HG02840 (cell line): ENCODE measurements around the gene AMFR.

Experiments
- ATAC-seq: cut with Tn5 transposase; IDR thresholded peaks from one replicate; pipeline ENCODE4 v1.9.1; 2021; ENCODE audit warnings: mild to moderate bottlenecking, moderate library complexity, moderate number of reproducible peaks; ENCODE audit not compliant: unreplicated experiment, low FRiP score

Gene AMFR

GRCh38 chr16:56425439-56425832, at the start of gene AMFR:
TSS of gene AMFR (minus strand) at chr16:56425545. CDS start at chr16:56425327, 218 bp downstream.
- peak; percentile 62 for ATAC-seq

DNA sequence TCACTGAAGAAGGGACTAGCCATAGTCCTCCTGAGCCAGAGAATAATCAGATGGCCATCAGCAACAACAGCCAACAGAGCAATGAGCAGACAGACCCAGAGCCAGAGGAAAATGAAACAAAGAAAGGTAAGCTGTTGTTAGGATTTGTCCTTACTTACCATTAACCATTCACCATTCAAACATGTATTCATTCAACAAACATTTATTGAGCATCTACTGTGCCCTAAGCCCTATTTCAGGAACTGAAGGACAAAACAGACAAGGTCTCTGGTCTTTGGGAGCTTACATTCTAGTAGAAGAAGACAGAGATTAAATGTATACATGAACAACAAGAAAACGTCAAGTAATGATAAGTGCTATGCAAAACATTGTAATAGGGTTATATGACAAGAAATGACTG, 45.3 kb upstream of the AMFR start:
- no peak for ATAC-seq

DNA sequence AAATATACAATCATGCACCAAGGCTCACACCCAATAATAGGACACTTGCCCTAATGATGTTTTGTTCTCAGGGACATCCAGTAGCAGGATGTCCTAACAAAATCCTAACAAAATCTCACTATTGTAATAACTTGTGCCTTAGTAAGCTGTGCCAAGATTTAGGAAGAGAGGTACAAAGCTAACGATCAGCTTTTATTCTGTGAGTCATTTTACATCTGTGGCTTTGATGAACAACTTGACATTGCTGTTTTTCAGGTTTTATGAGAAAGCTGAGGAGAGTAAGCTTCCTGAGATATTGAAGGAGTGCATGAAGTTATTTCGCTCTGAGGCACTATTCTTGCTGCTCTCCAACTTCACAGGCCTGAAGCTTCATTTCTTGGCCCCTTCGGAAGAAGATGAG, 44.9 kb upstream of the AMFR start:
- ATAC-seq: no peak

DNA sequence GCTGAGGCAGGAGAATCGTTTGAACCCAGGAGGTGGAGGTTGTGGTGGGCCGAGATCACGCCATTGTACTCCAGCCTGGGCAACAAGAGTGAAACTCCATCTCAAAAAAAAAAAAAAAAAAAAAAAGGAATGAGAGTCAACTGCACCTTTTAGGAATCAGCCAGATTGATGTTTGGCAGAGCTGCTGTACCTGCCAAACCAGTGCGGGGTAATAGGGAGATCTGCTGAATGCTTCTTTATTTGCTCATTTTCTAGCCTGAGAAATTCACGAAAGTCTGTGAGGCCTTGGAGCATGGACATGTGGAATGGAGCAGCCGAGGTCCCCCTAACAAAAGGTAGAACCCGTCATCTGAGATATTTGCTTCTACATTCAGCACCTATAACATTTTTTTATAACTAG, 44.4 kb upstream of the AMFR start:
- no peak for ATAC-seq

GRCh38 chr16:56468800-56469199, 43.5 kb upstream of the AMFR start:
- ATAC-seq: no peak

DNA sequence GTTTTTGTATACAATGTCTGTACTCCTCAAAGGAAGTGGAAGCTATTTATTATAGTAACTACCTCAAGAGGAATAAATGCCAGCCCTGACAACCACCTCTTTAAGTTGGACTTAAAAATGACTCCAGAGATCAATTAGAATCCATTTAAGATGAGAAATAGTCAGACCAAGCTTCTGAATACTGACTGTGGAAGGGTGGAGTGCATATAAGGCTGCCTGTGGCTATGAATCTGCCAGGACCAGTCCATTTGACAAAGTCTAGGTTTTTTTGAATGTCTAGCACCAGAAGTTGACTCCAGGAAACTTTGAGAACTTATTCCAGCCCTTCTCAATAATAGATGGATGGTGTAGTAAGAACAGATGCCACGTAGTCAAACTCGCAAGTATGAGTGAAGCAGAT, 41.0 kb upstream of the AMFR start:
- no peak for ATAC-seq

GRCh38 chr16:56463153-56463552, 37.8 kb upstream of the AMFR start:
- ATAC-seq: no peak

GRCh38 chr16:56462064-56462796, 36.9 kb upstream of the AMFR start:
- ATAC-seq: no peak

DNA sequence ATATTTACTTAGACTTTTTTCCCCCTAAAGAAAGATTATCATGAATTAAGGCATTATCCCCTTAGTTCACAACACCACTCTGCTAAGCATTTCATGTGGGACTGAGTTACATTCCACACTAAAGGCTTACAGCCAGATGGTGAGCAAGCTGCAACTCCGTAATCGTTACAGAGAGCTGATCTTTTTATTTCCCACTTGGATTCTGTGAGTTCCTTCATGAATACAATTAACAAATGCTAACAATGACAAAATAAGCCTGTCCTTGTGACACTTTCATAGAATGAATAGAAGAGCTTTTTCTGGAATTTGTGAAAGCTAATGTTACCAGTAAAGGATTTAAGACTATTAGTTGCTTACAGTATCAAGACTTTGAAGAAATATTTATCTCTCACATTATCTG, 34.8 kb upstream of the AMFR start:
- no peak for ATAC-seq

DNA sequence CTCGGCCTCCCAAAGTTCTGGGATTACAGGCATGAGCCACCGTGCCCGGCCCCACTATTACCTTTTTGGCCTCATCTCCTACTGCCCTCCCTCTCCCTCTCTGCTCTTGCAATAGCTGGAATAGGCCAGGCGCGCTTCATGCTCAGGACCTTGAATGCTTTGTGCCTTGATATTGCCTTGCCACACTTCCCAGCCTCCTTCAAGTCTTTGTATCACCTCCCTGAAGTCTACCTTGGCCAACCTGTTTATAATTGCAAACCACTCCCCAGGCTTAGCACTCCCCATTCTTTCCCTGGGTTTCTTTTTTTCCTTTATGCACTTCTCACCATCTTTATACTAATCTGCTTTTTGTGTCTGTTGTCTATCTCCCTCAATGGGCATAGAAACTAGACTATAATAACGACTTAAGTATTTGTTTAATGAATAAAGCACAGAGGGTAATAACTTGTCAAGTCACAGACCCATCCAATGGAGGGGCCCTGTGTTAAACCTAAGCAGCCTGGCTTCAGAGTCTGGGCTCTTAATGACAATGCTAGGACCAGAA, 32.7 kb upstream of the AMFR start:
- ATAC-seq: no peak

DNA sequence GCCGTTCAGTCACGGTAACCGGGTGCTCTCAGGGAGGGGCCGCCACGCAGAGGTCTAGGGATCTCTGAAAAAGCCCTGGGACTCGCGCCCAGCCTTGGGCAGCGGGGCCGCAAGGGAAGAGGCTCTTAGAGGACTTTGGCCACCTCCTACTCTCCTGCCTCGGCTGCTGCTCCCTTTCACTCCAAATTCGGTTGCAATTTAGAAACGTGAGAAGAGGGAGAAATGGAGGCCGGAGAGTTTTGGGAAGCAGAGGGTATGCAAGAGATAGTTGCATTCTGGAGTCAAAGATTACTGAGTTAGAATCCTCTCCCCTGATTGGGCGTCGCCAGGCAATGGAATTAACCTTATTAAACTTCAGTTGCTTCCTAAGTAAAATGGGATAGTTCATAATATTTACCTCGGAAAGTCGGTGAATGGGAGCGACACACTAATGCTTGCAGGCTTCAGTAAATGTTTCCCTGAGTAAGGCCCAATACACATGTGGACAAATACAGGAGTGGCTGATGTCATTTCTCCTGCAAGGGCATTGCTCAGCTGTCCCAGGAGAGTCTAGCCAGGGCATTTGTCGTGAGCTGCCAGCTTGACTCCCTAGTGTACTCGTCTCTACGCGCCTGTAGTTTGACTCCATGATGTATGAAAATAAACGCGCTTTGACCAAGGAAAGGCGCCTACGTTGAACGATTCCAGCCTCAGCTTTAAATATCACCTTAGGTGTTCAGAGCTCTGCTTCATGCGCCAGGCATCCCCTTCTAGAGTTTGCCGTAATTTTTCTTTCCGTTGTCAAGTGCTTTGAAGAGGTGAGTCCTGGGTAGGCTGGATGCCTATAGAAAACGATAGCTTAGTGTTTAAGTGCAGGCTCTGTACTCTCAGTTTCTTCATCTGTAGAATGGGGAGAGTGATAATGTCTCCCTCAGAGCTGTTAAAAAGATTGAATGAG, 26.7 kb upstream of the AMFR start:
- peak; percentile 32 for ATAC-seq

DNA sequence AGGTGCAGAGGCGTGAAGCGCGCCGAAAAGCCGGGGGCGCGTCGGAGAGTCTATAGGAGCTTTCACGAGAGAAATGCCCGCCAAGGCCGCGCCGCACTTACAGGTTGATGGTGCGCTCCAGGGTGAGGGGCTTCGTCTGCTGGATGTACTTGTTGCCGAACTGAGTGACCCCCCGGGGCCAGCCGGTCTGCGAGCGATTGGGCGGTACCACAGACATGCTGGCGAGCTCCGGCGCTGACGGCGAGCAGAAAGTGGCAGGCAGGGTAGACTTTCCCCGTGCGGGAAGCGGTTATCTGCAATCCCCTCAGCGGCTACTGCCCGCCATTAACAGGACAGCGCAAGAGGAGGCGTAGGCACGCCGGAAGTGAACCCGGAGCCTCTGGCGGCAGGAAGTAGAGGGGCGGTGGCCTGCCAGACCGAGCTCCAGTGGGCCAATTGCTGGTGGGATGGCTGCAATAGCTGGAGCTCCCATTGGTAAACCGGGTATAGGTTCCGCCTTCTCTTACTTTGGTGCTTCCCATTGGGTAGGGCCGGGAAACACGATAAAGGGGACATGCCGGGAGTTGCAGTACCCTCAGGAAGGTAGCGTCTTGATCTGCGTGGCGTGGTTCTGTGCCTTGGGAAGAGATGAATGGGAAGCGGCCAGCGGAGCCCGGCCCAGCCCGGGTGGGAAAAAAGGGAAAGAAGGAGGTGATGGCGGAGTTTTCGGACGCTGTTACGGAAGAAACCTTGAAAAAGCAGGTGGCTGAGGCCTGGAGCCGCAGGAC, 25.8 kb upstream of the AMFR start, which contains the start of the genes NUDT21 and OGFOD1:
Gene NUDT21, minus strand, starts transcription at position 347 of the 767 bp plus-strand sequence. Its CDS starts 130 bp downstream, at position 217.
Gene OGFOD1, plus strand, starts transcription at position 569 of the 767 bp plus-strand sequence. Its CDS starts 59 bp downstream, at position 628.
- peak; percentile 99 for ATAC-seq

DNA sequence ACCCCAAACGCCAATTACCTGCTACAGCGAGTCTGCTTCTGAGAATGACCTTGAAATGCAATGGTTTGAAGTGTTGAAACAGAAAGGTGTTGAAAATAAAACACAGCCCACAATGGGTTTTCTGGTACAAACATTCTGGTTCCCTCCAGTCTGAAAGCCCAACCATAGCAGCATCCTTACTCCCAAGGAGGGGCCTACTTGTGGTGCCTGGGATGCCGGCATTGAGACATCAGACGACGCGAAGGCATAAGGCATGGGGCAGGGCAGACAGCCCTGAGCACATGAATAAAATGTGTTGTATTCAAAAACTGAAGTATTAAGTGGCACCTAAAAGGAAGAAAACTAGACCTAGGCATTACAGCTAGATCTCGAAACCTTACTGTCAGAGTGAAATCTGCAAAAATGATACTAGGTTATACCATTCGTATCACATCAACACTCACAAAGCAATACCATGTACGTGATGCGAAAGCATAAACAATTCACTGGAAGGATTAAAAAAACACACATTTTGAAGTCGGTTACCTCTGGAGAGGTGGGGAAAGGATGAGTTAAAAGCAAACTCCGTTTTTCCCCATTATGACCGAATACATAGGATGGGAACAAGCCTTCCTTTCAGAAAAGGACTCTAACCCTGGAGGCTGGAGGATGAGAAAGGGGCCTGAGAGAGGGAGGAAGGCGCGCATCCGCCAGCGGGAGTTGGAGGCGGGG, 25.1 kb upstream of the AMFR start:
- peak; percentile 26 for ATAC-seq

- no peak for ATAC-seq
These were observed 22.7 kb upstream of the AMFR start for GRCh38 chr16:56448005-56448404.

DNA sequence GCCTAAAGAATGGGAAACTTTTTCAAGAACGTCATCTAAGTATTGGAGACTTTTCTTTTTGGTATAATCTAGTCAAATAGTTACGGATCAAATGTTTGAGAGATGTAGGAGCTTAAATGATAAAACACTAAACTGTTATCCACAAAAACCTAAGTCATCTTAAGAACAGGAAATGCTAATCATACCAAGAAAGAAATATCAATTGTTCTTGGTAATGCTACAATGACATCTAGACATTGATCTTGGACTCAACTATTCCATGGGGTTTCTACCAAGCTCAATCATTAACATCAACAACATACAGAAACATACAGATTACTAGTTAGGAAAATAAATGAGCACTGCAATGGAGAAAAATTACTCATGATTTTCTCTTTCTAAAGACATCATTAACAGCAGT, 21.9 kb upstream of the AMFR start:
- no peak for ATAC-seq

- no peak for ATAC-seq
These were observed 12.7 kb upstream of the AMFR start for GRCh38 chr16:56438038-56438437.

DNA sequence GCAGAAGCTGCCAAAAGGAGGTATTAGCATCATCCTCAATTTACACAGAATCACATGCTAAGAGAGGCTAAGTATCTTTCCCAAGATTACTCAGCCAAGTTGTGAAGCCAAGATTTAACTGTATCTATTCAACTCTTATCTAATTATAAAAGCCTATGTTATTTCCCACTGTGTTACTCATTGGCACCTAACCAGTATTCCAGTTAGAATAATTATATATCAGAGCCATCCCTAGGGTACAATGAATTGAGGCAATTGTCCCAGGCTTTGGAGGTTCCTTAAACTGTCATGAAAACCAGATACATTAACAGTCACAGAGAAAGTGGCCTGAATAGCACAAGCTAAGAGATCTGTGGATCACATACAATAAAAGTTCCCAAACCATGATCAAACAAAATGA, 10.9 kb upstream of the AMFR start:
- no peak for ATAC-seq

DNA sequence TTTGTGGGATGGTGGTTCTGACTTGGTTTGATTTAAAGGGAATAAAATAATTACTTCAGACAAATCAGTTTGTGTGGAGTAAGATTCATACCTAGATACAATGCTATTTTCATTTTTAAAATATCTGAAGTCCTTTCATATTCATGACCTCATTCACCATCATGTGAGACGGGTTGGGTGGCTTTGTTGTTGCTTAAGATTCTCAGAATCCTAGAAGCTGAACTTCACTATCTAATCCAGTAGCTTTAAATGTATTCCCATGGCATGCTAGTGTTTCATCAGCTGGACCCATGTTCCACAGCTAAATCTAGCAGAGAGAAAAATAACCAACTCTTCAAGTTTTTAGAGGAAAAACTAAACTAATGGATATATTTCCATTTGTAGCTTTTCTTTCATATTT, 2.7 kb upstream of the AMFR start:
- ATAC-seq: no peak

- no peak for ATAC-seq
These were observed 1.2 kb upstream of the AMFR start for GRCh38 chr16:56426585-56426984.
